GM19193 (cell line): ENCODE results near the gene PPAN.

Experiments
- POLR2A ChIP-seq: IDR thresholded peaks from 4 replicates; pipeline ENCODE4 v1.6.1; 2011; ENCODE audit not compliant: insufficient read depth, insufficient read length; ENCODE audit errors: extremely low read depth

Gene PPAN

GRCh38 chr19:10138879-10139795 is 33.0 kb downstream of the PPAN start:
- TF ChIP-seq POLR2A, result peak; percentile 10

GRCh38 chr19:10139952-10140351 is 33.8 kb downstream of the PPAN start:
- no peak for TF ChIP-seq POLR2A

GRCh38 chr19:10141479-10141878 is 35.3 kb downstream of the PPAN start:
- TF ChIP-seq POLR2A, result no peak

- no peak for TF ChIP-seq POLR2A
Observed at GRCh38 chr19:10141973-10142372, 35.8 kb downstream of the PPAN start.

GRCh38 chr19:10142701-10143375 is 36.7 kb downstream of the PPAN start:
- TF ChIP-seq POLR2A, result no peak

GRCh38 chr19:10143681-10144080 is 37.5 kb downstream of the PPAN start:
- no peak for TF ChIP-seq POLR2A

GRCh38 chr19:10144361-10144760 is 38.2 kb downstream of the PPAN start:
- no peak for TF ChIP-seq POLR2A

- no peak for TF ChIP-seq POLR2A
Observed at GRCh38 chr19:10145031-10145430, 38.9 kb downstream of the PPAN start.

- no peak for TF ChIP-seq POLR2A
Observed at GRCh38 chr19:10146142-10146541, 40.0 kb downstream of the PPAN start.

GRCh38 chr19:10149427-10149826 is 43.3 kb downstream of the PPAN start:
- TF ChIP-seq POLR2A, result no peak

GRCh38 chr19:10151521-10151920 is 45.4 kb downstream of the PPAN start:
- TF ChIP-seq POLR2A, result no peak

GRCh38 chr19:10152100-10152499 is 45.9 kb downstream of the PPAN start:
- no peak for TF ChIP-seq POLR2A

- no peak for TF ChIP-seq POLR2A
Observed at GRCh38 chr19:10155839-10156238, 49.7 kb downstream of the PPAN start.

- TF ChIP-seq POLR2A, result no peak
Observed at GRCh38 chr19:10158071-10158470, 51.9 kb downstream of the PPAN start.

- no peak for TF ChIP-seq POLR2A
Observed at GRCh38 chr19:10158485-10158884, 52.3 kb downstream of the PPAN start.

- TF ChIP-seq POLR2A, result no peak
Observed at GRCh38 chr19:10159610-10160009, 53.4 kb downstream of the PPAN start.
